Subcutaneous abdominal adipose tissue (tissue), 5 donors: ENCODE measurements around the gene WWOX.
A peak's percentile ranks its signal among the peaks of the same experiment; 100 is the strongest.

ENCODE experiments used
- H3K27ac ChIP-seq: one replicate; pipeline ENCODE4 v1.7.0; 2013; ENCODE audit warnings: low read depth, mild to moderate bottlenecking, inconsistent platforms, low read length, moderate library complexity
- H3K27me3 ChIP-seq, 5 donors: one replicate each; pipeline ENCODE4 v1.7.0; 2013; ENCODE audit warnings: low read length in 5 of 5, inconsistent platforms in 1 of 5; ENCODE audit not compliant: control insufficient read depth in 5 of 5, insufficient read depth in 4 of 5
- H3K36me3 ChIP-seq, 5 donors: one replicate each; pipeline ENCODE4 v1.7.0; 2013; ENCODE audit warnings: low read length in 5 of 5; ENCODE audit not compliant: control insufficient read depth in 5 of 5, insufficient read depth in 5 of 5
- H3K4me1 ChIP-seq, 5 donors: one replicate each; pipeline ENCODE4 v1.7.0; 2013; ENCODE audit warnings: low read length in 5 of 5, mild to moderate bottlenecking in 3 of 5, moderate library complexity in 1 of 5; ENCODE audit not compliant: control insufficient read depth in 5 of 5, insufficient read depth in 5 of 5
- H3K4me3 ChIP-seq, 5 donors: one replicate each; pipeline ENCODE4 v1.7.0; 2013; ENCODE audit warnings: low read length in 5 of 5, low read depth in 1 of 5
- H3K9ac ChIP-seq, 5 donors: one replicate each; pipeline ENCODE4 v1.7.0; 2013; ENCODE audit warnings: low read length in 5 of 5, mild to moderate bottlenecking in 4 of 5, moderate library complexity in 3 of 5
- H3K9me3 ChIP-seq, 5 donors: one replicate each; pipeline ENCODE4 v1.7.0; 2013; ENCODE audit warnings: low read length in 5 of 5; ENCODE audit not compliant: control insufficient read depth in 5 of 5
- donor health status: healthy.
- donor health status: healthy.
- donor health status: healthy.
- donor health status: healthy.
- donor health status: healthy.

Gene WWOX

GRCh38 chr16:78285437-78285922 is 186.0 kb downstream of the WWOX start:
- no peaks in the 10 kb centered on the region for H3K27me3 ChIP-seq
- H3K9ac ChIP-seq, result no peak overlapping the region
- peaks cover 0 to 9% (median 0%) of the 10 kb centered on the region in 5 donors for H3K4me1 ChIP-seq
- H3K9me3 ChIP-seq, result no peaks in the 10 kb centered on the region
- H3K27ac ChIP-seq, result no peak overlapping the region
- H3K36me3 ChIP-seq, result no peaks in the 10 kb centered on the region
- H3K4me3 ChIP-seq, result no peak overlapping the region

DNA sequence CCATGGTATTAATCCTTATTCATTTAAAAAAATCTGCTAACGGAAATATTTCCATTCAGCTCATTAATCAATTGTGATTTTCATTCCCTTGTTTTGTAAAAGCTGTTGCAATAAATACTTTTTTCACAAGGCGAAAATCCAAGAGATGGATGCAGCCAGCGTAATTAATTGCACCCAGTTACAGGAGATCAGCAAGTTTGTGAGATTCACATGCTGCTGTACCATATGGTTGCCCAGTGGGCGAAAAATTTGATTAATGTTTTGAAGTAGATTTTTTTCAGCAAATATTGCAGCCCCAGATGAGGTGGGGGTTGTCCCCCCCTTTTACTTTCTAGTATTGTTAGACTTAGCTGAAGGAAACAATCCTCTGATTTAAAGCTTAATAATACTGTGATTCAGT is 186.6 kb downstream of the WWOX start:
- no peak overlapping the region for H3K27ac ChIP-seq
- H3K9me3 ChIP-seq, result no peaks in the 10 kb centered on the region
- H3K27me3 ChIP-seq, result no peaks in the 10 kb centered on the region
- H3K4me1 ChIP-seq, result peaks cover 0 to 9% (median 0%) of the 10 kb centered on the region in 5 donors
- H3K36me3 ChIP-seq, result no peaks in the 10 kb centered on the region
- H3K4me3 ChIP-seq, result no peak overlapping the region
- H3K9ac ChIP-seq, result no peak overlapping the region

- Histone ChIP-seq H3K9ac (no peak overlapping the region), H3K4me3 (no peak overlapping the region), H3K36me3 (no peaks in the 10 kb centered on the region), H3K27me3 (no peaks in the 10 kb centered on the region), H3K9me3 (no peaks in the 10 kb centered on the region), H3K4me1 (peaks cover 0 to 32% (median 14%) of the 10 kb centered on the region in 5 donors), H3K27ac (no peak overlapping the region)
Measured at GRCh38 chr16:78288888-78289287, 189.4 kb downstream of the WWOX start.

- Histone ChIP-seq H3K9ac (no peak overlapping the region), H3K4me3 (no peak overlapping the region), H3K36me3 (no peaks in the 10 kb centered on the region), H3K4me1 (peaks cover 0 to 32% (median 14%) of the 10 kb centered on the region in 5 donors), H3K27me3 (no peaks in the 10 kb centered on the region), H3K27ac (no peak overlapping the region), H3K9me3 (no peaks in the 10 kb centered on the region)
Measured at GRCh38 chr16:78289373-78289772, 189.9 kb downstream of the WWOX start.

- Histone ChIP-seq H3K4me3 (no peak overlapping the region), H3K9ac (no peak overlapping the region), H3K27me3 (no peaks in the 10 kb centered on the region), H3K36me3 (no peaks in the 10 kb centered on the region), H3K4me1 (peaks cover 0 to 29% (median 14%) of the 10 kb centered on the region in 5 donors), H3K9me3 (no peaks in the 10 kb centered on the region), H3K27ac (no peak overlapping the region)
Measured at GRCh38 chr16:78289844-78290277, 190.4 kb downstream of the WWOX start.

DNA sequence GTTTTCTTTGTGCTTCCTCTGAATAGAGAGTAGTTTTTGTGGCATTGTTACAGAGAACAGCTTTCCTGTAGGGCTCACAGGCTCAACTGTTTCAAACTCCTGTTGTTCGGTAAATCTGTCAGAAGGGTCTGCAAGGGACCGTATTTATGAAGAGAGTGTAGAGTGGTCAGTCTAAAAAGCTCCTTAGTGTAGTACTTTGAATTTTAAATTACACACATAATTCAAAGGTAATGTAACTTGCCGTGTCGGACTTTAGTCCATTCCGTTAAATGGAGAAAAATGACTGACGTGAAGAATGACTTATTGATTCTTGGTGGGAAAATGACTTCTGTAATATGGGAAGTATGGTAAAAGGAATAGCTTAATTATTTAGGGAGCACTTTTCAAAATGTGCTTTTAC is 190.9 kb downstream of the WWOX start:
- H3K27ac ChIP-seq, result no peak overlapping the region
- H3K9me3 ChIP-seq, result no peaks in the 10 kb centered on the region
- H3K27me3 ChIP-seq, result no peaks in the 10 kb centered on the region
- H3K4me1 ChIP-seq, result peaks cover 0 to 24% (median 13%) of the 10 kb centered on the region in 5 donors
- H3K9ac ChIP-seq, result no peak overlapping the region
- no peak overlapping the region for H3K4me3 ChIP-seq
- no peaks in the 10 kb centered on the region for H3K36me3 ChIP-seq

GRCh38 chr16:78290872-78291591 is 191.6 kb downstream of the WWOX start:
- Histone ChIP-seq H3K9ac (peak overlapping the region in 1 of 5 donors; percentile 5), H3K4me1 (peaks cover 0 to 24% (median 13%) of the 10 kb centered on the region in 5 donors), H3K27me3 (no peaks in the 10 kb centered on the region), H3K4me3 (peak overlapping the region in 3 of 5 donors; percentile 3 to 41 (median 26)), H3K36me3 (no peaks in the 10 kb centered on the region), H3K27ac (no peak overlapping the region), H3K9me3 (no peaks in the 10 kb centered on the region)

GRCh38 chr16:78291604-78292003 is 192.2 kb downstream of the WWOX start:
- no peaks in the 10 kb centered on the region for H3K27me3 ChIP-seq
- peak overlapping the region in 1 of 5 donors; percentile 5 for H3K9ac ChIP-seq
- no peaks in the 10 kb centered on the region for H3K9me3 ChIP-seq
- H3K4me1 ChIP-seq, result peaks cover 0 to 24% (median 13%) of the 10 kb centered on the region in 5 donors
- H3K4me3 ChIP-seq, result peak overlapping the region in 3 of 5 donors; percentile 3 to 41 (median 26)
- H3K27ac ChIP-seq, result no peak overlapping the region
- no peaks in the 10 kb centered on the region for H3K36me3 ChIP-seq

DNA sequence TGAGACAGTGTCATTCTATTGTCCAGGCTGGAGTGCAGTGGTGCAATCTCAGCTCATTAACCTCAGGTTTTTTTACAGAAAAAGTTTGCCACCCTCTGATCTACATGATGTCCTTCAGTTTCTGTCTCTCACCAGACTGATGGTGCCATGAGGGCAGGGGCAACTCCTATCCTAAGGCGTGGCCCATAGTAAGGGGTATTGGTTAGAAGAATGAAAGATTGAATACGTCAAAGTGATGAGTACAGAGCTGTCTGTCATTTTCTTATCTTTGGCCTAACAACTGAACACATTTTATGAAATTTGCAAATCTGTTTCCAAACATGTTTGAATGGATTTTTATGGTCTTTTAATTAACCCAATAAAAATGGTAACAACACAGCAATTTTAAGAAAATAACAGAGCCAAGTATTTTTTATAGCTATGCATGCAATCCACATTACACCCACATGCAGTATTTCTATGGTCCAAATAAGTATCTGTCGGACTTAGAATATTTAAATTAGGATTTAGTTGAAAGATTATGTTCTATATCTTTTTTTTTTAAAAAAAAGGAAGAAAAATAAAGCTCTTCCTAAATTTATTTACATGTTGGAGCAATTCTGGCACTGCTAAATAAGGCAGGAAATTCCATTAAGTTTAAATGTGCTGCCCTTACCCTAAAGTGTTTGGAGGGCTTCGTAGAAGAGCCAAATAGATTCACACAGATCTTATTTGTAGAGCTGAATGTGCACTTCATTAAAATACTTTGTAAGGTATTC is 192.8 kb downstream of the WWOX start:
- no peaks in the 10 kb centered on the region for H3K9me3 ChIP-seq
- H3K27me3 ChIP-seq, result no peaks in the 10 kb centered on the region
- H3K4me3 ChIP-seq, result no peak overlapping the region
- H3K36me3 ChIP-seq, result no peaks in the 10 kb centered on the region
- H3K9ac ChIP-seq, result no peak overlapping the region
- no peak overlapping the region for H3K27ac ChIP-seq
- peaks cover 0 to 24% (median 13%) of the 10 kb centered on the region in 5 donors for H3K4me1 ChIP-seq

- H3K9ac ChIP-seq, result no peak overlapping the region
- no peak overlapping the region for H3K27ac ChIP-seq
- H3K9me3 ChIP-seq, result no peaks in the 10 kb centered on the region
- H3K36me3 ChIP-seq, result no peaks in the 10 kb centered on the region
- H3K4me3 ChIP-seq, result no peak overlapping the region
- peaks cover 0 to 24% (median 13%) of the 10 kb centered on the region in 5 donors for H3K4me1 ChIP-seq
- H3K27me3 ChIP-seq, result no peaks in the 10 kb centered on the region
Measured at GRCh38 chr16:78292844-78293380, 193.5 kb downstream of the WWOX start.
